Smooth muscle cell (in vitro differentiated cells): ENCODE data around the gene DNM3. TPM values are rescaled to one million over a fixed set of nuclear protein-coding genes. Genes with fewer than 3 reads are reported as not detected.
A peak's percentile ranks its signal among the peaks of the same experiment; 100 is the strongest.

ENCODE experiments used
- DNase-seq: peaks from one replicate; lab custom pipeline; 2025; ENCODE audit not compliant: unreplicated experiment; lab: John Stamatoyannopoulos, UW
- H2AFZ ChIP-seq: fragments of 200-600 bp; sonication (generic); 2 replicates; pipeline ENCODE4 v1.6.0; 2016; ENCODE audit warnings: antibody characterized with exemption, low read depth, mild to moderate bottlenecking
- H3F3A ChIP-seq: fragments of 200-600 bp; sonication (generic); 2 replicates; pipeline ENCODE4 v1.6.0; 2017; ENCODE audit warnings: antibody characterized with exemption, low read depth
- H3K27ac ChIP-seq: fragments of 200-600 bp; sonication (generic); 2 replicates; pipeline ENCODE4 v1.5.1; 2016; ENCODE audit warnings: low read depth, mild to moderate bottlenecking
- H3K27me3 ChIP-seq: fragments of 200-600 bp; sonication (generic); 2 replicates; pipeline ENCODE4 v1.6.1; 2016; ENCODE audit warnings: low read depth, mild to moderate bottlenecking
- H3K36me3 ChIP-seq: fragments of 200-600 bp; sonication (generic); 2 replicates; pipeline ENCODE4 v1.5.1; 2016; ENCODE audit warnings: low read depth
- H3K4me1 ChIP-seq: fragments of 200-600 bp; sonication (generic); 2 replicates; pipeline ENCODE4 v1.5.1; 2016; ENCODE audit warnings: low read depth
- H3K4me2 ChIP-seq: fragments of 200-600 bp; sonication (generic); 2 replicates; pipeline ENCODE4 v1.6.0; 2016; ENCODE audit warnings: mild to moderate bottlenecking
- H3K4me3 ChIP-seq: fragments of 200-600 bp; sonication (generic); 2 replicates; pipeline ENCODE4 v1.5.1; 2016; ENCODE audit warnings: mild to moderate bottlenecking
- H3K79me2 ChIP-seq: fragments of 200-600 bp; sonication (generic); 2 replicates; pipeline ENCODE4 v1.6.0; 2016; ENCODE audit warnings: low read depth, mild to moderate bottlenecking
- H3K9ac ChIP-seq: fragments of 200-600 bp; sonication (generic); 2 replicates; pipeline ENCODE4 v1.6.0; 2016; ENCODE audit warnings: low read depth
- H3K9me3 ChIP-seq: fragments of 200-600 bp; sonication (generic); replicated peaks from 2 replicates; pipeline ENCODE4 v1.5.1; 2016; ENCODE audit warnings: low read depth
- H4K20me1 ChIP-seq: fragments of 200-600 bp; sonication (generic); 2 replicates; pipeline ENCODE4 v1.6.0; 2016; ENCODE audit warnings: low read depth
- CTCF ChIP-seq: fragments of 200-600 bp; sonication (generic); IDR thresholded peaks from 2 replicates; pipeline ENCODE4 v1.5.1; 2017; ENCODE audit warnings: borderline replicate concordance, mild to moderate bottlenecking, antibody characterized with exemption; ENCODE audit not compliant: insufficient read depth, poor library complexity, severe bottlenecking
- WGBS: methylation state at CpG from one replicate; pipeline ENCODE4 v1.1.7; 2016; ENCODE audit warnings: low lambda C conversion rate; 5-methylcytosine and 5-hydroxymethylcytosine counted together
- polyA plus RNA-seq: library from polyadenylated mRNA; unstranded; fragments of >200 nt; fragmentation: Nextera tagmentation; extraction: Ambion mirVana; gene quantifications from 2 replicates; pipeline ENCODE4 v1.2.1, GENCODE V29; 2016
- total RNA-seq: library from RNA; depleted of rRNA; stranded (reverse); fragments of >200 nt; gene quantifications from 2 replicates; pipeline ENCODE4 v1.2.3, GENCODE V29; 2014

The DNM3 gene
- total and polyA plus RNA-seq, 2 experiments from 2014 or later = 1.7 to 3.0 TPM

- Histone ChIP-seq H3K27me3 (no peaks in the 10 kb centered on the region), H3K4me2 (peak overlapping the region; percentile 76)
These were observed 550.7 kb downstream of the DNM3 start for GRCh38 chr1:172391976-172392375.

GRCh38 chr1:172393354-172393753, 552.1 kb downstream of the DNM3 start:
- H3K36me3 ChIP-seq = no peaks in the 10 kb centered on the region
- WGBS = 62% methylated on average over 5 of the region's 5 CpGs
- DNase-seq = no peak
- H3F3A ChIP-seq = peaks cover 21% of the 10 kb centered on the region
- no peaks in the 10 kb centered on the region for H4K20me1 ChIP-seq
- no peaks in the 10 kb centered on the region for H3K27me3 ChIP-seq
- H3K9ac ChIP-seq = no peak overlapping the region
- H2AFZ ChIP-seq = peak overlapping the region; percentile 14
- H3K4me2 ChIP-seq = peak overlapping the region; percentile 64
- H3K79me2 ChIP-seq = peaks cover 3% of the 10 kb centered on the region
- H3K9me3 ChIP-seq = no peaks in the 10 kb centered on the region
- H3K4me1 ChIP-seq = peaks cover 44% of the 10 kb centered on the region
- no peak overlapping the region for H3K4me3 ChIP-seq
- peak overlapping the region; percentile 97 for H3K27ac ChIP-seq
- no peak for TF ChIP-seq CTCF

More at GRCh38 chr1:172391976-172392375, 550.7 kb downstream of the DNM3 start:
- H3K4me1 ChIP-seq = peaks cover 34% of the 10 kb centered on the region
- H3K4me3 ChIP-seq = no peak overlapping the region
- peaks cover 9% of the 10 kb centered on the region for H3F3A ChIP-seq
- WGBS = 83% methylated on average over 1 of the region's 1 CpG
- H3K27ac ChIP-seq = peak overlapping the region; percentile 92
- H3K79me2 ChIP-seq = peaks cover 3% of the 10 kb centered on the region
- no peaks in the 10 kb centered on the region for H3K36me3 ChIP-seq
- no peak for DNase-seq
- no peak for TF ChIP-seq CTCF
- H4K20me1 ChIP-seq = no peaks in the 10 kb centered on the region
- peak overlapping the region; percentile 31 for H3K9ac ChIP-seq
- no peak overlapping the region for H2AFZ ChIP-seq
- no peaks in the 10 kb centered on the region for H3K9me3 ChIP-seq

- H3K27ac ChIP-seq = peak overlapping the region; percentile 97
- H3K9ac ChIP-seq = peak overlapping the region; percentile 15
- no peaks in the 10 kb centered on the region for H3K36me3 ChIP-seq
- peaks cover 3% of the 10 kb centered on the region for H3K79me2 ChIP-seq
- H3K4me1 ChIP-seq = peaks cover 47% of the 10 kb centered on the region
- no peak overlapping the region for H3K4me3 ChIP-seq
- H3K9me3 ChIP-seq = no peaks in the 10 kb centered on the region
- peaks cover 30% of the 10 kb centered on the region for H3F3A ChIP-seq
- peak overlapping the region; percentile 46 for H2AFZ ChIP-seq
- no peaks in the 10 kb centered on the region for H4K20me1 ChIP-seq
- WGBS = 69% methylated on average over 4 of the region's 4 CpGs
- TF ChIP-seq CTCF = no peak
- no peak for DNase-seq
- H3K27me3 ChIP-seq = no peaks in the 10 kb centered on the region
- H3K4me2 ChIP-seq = peak overlapping the region; percentile 64
These were observed 552.9 kb downstream of the DNM3 start for GRCh38 chr1:172394141-172394751.

GRCh38 chr1:172394811-172395210, 553.5 kb downstream of the DNM3 start:
- peak overlapping the region; percentile 23 for H2AFZ ChIP-seq
- H3F3A ChIP-seq = peaks cover 31% of the 10 kb centered on the region
- no peaks in the 10 kb centered on the region for H3K9me3 ChIP-seq
- H3K36me3 ChIP-seq = no peaks in the 10 kb centered on the region
- peaks cover 3% of the 10 kb centered on the region for H3K79me2 ChIP-seq
- H3K4me3 ChIP-seq = no peak overlapping the region
- peak overlapping the region; percentile 97 for H3K27ac ChIP-seq
- no peak for DNase-seq
- 46% methylated on average over 5 of the region's 5 CpGs for WGBS
- H3K27me3 ChIP-seq = no peaks in the 10 kb centered on the region
- TF ChIP-seq CTCF = no peak
- peak overlapping the region; percentile 64 for H3K4me2 ChIP-seq
- H3K9ac ChIP-seq = peak overlapping the region; percentile 15
- no peaks in the 10 kb centered on the region for H4K20me1 ChIP-seq
- H3K4me1 ChIP-seq = peaks cover 50% of the 10 kb centered on the region
